Activated T-helper 9 cell treated with anti-CD3 and anti-CD28 coated beads, Interleukin-2, amount 50 U/mL, for 16 hours (primary cell): ENCODE results near the gene BLVRB.
A peak's percentile ranks its signal among the peaks of the same experiment; 100 is the strongest.
"Not testable (repeated sequence)": the region's sequence is repeated elsewhere in the genome, so short reads cannot be mapped to it uniquely, and the experiment has no call there.

ENCODE experiments used
- DNase-seq: peaks from one replicate; pipeline ENCODE4 v3.0.0-alpha.2; 2020; ENCODE audit warnings: low read depth

Gene BLVRB

DNA sequence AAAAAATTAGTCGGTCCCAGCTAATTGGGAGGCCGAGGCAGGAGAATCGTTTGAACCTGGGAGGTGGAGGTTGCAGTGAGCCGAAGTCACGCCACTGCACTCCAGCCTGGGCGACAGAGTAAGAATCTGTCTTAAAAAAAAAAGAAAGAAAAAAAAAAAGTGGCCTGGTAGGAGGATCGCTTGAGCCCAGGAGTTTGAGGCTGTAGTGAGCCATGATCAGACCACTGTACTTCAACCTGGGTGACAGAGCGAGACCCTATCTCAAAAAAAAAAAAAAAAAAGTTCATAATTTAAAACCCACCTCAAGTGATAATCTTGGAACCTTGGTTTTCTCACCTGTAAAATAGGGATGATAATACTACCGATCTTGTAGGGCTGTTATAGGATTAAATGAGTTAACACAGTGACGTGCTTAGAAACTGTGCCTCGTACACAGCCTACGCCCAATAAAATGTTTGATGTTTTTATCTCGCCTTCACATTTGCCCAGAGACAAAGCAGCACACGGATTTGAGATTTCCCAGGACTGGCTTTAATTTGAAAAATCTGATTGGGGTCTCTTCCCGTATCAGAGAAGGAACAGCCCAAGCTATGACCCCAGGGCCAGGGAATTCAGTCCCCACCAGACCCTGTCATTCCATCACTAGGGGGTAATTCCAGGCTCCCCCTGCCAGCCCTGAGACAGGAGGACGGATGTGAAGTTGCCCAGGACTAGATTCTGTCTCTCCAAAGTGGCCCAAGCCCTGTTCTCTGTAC lies 43.4 kb downstream of the BLVRB start:
- no peak for DNase-seq

DNA sequence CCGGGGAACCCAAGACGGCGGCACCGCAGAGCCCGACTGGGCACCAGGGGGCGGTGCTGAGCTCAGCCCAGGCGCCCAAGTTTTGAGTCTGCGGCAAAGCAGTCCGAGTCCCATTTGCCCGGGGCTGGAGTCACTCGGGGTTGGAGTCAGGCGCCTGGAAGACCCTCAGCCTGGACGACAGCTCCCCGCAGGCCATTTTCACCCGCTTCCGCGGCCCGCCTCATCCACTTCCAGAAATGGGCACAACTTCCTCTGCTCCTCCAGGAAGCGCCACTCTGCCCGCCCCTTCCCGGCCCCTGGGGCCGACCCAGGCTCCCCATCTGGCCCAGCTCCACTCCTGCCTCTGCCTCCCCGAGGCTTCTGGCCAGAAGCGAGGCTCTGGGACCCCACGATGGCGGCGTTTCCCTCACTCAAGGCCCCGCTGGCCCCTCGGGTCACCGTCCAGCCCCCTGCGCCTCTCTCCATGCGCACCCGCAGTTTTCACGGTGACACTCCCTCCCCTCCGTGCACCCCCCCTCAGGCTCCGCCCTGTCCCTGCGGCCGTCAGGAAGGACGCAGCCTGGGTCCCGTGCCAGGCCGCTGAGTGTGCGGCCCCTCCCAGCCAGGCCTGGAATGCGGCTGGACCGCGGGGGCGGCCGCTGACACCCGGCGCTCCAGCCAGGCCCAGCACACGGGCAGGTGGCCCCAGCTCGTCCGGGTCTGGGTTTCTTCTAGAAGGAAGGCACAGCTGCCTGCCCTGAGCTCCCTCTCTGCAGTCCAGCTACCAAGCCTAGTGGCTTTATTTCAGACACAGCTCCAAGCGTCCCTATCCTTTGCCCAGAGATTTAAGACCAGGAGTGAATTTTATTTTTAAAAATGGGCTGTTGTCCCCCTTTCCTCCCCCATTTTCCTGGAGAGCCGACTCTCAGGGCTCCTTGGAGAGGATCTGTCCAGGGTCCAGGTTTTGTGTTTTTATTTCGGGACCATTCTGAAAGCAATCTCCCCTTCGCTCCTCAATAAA lies 44.5 kb downstream of the BLVRB start:
- DNase-seq: peak; percentile 61

DNA sequence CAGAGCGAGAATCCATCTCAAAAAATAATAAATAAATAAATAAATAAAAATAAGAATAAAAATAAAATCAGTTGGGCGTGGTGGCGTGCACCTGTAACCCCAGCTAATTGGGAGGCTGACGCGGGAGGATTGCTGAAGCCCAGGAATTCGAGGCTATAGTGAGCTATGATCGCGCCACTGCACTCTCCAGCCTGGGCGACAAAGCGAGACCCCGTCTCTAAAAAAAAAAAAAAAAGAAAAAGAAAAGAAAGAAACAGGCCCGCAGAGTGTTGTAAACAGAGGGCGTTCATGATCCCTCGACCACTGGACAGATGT lies 45.1 kb downstream of the BLVRB start:
- no peak for DNase-seq

DNA sequence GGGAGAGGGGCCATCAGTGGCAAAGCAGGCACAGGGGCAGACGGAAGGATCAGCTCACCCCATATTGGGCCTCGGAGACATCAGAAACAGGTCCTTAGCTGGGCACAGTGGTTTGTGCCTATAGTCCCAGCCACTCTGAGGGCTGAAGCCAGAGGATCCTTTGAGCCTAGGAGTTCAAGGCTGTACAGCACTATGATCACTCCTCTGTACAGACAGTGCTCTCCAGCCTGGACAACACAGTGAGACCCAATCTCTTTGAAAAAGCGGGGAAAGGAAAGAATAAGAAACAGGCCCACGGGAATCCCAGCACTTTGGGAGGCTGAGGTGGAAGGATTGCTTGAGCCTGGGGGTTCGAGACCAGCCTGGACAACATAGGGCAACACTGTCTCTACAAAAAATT lies 45.8 kb downstream of the BLVRB start:
- DNase-seq: no peak

DNA sequence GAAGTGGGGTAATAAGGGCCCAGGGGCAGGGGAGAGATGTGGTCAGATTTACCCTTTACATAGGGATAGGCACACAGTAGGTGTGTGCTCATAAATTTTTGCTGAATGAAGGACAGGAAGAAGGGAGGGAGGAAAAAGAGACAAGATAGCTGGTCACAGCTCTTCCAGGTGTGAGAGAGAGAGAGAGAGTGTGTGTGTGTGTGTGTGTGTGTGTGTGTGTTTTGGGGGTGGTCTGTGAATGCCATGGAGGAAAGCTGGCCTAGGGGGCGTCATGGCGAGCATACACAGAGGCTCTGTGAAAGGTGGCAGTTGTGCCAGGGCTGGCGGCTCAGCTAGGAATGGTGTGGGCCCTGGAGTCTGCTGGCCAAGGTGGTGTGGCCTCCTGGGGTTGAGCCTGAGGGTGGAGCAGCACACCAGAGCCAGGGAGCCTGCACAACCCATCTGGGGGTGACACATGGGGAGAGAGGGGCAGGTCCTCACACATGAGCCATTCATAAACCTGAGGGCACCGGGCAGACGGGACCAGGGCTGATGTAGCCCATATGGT lies 46.4 kb downstream of the BLVRB start:
- DNase-seq: no peak

DNA sequence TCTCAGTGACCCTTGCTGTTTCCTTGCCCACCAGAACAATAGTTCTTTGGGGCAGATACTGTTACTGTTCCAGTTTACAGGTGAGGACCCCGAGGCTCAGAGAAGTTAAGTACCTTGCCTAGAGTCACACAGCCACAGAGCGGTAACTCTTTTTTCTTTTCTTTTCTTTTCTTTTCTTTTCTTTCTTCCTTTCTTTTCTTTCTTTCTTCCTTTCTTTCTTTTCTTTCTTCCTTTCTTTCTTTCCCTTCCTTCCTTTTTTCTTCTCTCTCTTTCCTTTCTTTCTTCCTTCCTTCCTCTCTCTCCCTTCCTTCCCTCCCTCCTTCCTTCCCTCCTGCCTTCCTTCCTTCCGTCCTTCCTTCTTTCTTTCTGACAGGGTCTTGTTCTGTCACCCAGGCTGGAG lies 47.5 kb downstream of the BLVRB start:
- DNase-seq: no peak

DNA sequence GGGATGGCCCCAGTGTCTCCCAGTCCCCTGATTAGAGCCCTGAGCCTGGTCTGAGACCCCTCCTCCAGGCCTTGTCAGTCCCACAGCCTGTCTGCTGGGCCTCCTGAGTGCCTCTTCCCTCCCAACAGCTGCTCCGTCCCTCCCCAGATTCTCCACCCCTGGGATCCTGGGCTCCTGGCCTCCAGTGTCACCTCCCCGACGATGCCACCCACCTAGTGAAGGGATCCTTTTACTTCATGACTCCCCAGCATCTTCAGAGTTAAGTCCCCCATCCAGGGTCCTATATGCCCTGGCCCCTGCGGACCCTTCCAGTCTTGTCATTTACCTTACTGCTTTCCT lies 47.9 kb downstream of the BLVRB start:
- no peak for DNase-seq

DNA sequence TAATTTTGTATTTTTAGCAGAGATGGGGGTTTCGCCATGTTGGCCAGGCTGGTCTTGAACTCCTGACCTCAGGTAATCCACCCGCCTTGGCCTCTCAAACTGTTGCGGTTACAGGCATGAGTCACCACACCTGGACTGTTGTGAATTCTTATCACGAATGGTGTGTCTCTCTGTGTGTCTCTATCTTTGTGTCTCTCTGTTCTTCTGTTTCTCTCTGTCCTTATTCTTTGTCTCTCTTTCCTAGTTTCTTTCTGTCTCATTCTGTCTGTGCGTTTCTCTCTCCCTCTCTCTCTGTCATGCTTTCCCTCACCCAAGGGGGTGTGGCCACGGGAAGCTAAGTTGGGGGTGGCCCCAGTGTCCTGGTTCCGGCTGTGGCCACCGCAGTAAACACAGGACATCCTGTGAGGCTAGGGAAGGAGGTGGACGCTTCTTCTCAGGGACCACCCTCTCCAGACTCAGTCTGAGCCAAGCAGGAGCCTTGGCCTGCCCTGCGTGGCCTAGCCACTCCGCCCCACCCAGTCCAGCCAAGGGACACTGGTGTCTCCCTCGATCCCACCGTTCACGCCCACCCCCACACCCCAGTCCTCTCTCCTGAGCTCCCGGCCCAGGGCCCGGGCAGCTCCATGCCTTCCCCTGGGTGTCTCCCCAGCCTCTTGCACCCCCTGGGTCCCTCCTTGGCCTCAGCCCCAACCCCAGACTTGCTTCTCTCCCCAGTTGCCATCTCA lies 48.5 kb downstream of the BLVRB start:
- DNase-seq: no peak

DNA sequence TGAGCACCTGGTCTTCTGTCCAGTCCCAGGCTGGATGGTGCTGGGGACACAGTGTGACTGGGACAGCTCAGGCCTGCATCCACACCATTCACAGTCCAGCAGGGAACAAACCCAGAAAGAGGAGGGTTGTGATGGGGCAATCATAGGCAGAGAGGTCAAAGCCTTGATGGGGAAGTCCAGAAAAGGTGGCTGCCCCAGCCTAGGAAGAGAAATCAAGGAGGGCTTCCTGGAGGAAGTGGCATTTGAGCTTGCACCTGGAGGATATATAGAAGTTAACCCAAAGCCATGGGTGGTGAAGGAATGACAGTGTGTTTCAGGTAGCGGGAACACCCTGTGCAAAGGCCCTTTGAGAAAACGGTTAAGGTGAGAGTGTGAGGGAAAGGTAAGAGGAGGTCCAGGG lies 49.8 kb downstream of the BLVRB start:
- DNase-seq: no peak

DNA sequence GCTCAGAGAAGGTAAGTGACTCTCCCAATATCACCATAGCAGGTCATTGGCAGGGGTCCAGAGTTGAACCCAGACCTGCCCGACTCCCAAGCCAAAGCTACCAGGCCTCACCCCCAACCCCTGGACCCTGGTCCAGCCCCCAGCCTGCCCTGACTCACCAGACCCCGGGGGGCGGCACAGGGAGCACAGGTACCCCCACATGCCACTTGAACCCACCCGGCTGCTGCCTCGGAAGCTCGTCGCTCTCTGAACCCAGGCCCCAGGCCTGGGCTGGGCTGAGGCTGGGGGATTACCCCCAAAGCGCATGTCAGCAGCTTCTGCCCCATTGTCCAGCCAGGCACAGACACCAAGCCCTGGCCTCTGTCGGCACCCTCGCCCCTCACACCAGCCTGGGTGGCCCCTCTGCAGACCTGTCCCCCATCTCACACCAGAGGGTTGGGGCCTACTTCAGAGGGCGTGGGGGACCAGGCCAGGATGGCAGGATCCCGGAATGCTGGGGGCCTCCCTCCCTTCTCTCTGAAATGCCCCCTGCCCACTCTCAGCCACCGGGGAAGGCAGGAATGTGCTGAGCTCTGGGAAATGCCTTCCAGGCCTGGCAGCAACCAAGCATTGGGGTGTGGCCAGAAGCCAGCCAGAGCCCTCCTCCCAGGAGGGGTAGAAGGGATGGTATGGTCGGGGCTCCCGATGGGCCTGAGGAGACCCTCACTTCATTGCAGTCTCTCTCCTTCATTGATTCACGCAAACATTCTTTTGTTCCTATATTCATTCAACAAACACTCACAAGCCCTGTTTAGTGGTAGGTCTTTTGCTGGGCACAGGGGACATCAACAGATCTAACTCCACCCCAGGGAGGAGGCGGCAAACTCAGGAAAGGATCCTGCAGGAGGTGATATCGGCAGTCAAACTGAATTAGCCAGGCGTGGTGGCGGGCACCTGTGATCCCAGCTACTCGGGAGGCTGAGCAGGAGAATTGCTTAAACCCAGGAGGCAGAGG lies 50.7 kb downstream of the BLVRB start:
- no peak for DNase-seq

DNA sequence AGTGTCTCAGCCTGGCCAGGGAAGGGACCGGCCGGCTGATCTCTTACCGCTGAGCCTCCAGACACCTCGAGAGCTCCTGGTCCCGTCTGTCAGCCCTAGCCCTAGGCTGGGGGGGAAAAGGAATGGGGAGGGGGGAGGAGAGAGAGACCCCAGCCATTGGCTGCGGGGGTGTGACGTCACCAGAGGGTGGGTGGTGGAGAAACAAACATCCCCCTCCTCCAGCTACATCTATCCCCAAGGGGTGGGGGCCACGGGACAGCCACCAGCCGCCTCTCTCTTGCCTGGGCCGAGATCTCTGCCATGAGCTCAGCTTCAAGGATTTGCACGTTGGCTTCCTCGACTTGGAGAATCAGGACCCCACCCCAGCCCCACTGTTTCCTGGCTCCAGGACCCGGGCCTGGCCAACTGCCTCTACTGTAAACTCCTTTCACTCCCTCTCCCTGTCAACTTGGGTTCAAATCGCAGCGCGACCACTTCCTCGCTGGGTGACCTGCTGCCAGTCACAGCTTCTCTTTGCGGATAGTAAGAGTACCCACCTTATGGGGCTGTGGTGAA lies 52.2 kb downstream of the BLVRB start, which contains the start of gene PRX:
PRX (minus strand) TSS at position 88 of the 555 bp plus-strand sequence. CDS start 5,446 bp downstream, outside the sequence.
- DNase-seq: no peak

DNA sequence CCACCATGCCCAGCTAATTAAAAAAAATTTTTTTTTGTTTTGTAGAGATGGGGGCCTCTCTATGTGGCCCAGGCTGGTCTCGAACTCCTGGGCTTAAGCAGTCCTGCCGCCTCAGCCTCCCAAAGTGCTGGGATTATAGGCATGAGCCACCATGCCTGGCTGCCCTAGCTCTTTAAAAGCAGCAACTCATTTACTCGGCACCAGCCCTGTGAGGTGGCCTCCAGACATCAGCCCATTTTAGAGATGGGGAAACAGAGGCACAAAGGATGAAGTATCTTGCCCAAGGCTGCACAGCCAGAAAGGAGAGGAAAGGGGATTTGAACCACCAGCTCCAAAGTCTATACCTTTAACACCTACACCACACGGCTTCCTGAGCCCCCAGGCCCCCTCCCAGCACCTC lies 52.7 kb downstream of the BLVRB start:
- DNase-seq: no peak

DNA sequence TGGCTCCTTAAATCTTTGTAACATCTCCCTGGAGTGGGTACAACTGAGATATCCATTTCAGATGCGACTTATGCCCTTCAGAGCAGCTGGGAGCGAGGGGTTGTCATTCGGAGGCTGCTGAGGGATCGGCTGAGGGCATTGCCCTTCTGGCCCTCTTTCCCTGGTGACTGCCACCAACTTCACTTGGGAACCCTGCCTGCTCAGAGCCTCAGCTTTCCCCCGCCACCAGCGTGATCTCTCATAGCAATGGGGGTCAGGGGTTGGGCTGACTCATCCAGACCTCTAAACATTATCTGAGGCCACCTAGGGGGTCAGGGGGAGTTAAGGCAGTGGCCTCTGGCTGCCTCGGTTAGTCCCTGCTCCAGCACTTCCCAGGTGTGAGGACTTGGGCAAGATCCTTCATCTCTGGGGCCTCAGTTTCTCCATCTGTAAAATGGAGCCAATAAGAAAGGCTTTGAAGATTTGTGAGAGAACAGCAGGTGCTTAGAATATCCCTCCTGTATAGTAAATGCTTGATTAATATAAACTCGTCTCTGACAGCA lies 53.5 kb downstream of the BLVRB start:
- no peak for DNase-seq

DNA sequence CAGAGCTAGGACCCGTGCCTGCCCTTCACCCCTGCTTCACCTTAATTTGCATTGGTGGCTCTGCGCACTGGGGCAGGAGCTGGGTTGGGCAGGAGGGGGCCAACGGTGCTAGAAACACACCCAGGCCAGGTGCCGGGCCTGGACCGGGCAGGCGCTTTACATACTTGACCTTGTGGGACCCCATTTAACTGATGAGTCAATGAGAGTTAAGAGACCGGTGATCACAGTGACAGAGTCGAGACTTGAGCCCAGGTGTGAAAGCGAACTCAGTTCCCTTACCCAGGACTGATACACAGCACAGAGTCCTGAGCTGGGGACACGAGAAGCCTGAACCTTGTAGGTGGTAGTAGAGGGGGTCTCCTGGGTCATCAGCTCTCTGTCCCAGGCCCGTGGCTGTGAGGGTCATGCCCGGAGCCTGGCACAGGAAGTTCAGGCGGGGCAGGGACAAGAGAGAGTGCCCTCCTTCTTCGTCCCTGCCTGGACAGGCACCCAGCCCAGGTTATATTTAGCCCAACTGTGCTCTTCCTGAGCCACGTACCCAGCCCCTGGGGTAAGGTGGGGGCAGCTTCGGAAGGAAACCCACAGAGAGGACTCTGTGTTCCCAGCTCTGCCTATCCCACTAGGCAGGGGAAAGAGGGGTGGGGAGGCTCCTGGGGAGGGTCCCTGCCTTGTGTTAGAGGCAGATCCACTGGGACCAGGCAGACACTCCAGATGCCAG lies 54.3 kb downstream of the BLVRB start:
- no peak for DNase-seq

DNA sequence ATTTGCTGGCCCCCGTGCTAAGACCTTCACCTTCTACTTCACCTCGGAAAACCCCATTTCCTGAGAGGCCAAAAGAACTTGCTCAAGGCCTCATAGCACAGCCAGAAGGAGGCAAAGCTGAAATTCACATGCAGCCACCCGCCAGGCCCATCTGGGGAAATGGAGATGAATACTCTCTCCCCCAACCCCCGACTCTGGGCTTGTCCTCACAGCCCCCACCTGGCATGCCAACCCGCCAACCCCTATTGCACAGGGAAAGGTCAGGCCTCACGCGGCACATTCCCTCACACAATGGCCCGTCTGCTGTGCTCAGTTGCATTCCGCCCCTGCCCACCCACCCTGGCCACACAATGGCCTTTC lies 55.5 kb downstream of the BLVRB start:
- DNase-seq: no peak

DNA sequence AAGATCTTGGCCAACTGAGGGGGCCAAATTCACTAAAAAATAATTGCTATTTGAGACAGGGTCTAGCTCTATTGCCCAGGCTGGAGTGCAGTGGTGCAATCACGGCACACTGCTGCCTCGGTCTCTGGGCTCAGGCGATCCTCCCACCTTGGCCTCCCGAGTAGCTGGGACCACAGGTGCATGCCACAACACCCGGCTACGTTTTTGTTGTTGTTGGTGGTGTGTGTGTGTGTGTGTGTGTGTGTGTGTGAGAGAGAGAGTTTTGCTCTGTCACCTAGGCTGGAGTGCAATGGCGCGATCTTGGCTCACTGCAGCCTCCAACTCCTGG lies 57.0 kb downstream of the BLVRB start:
- DNase-seq: not testable (repeated sequence)

DNA sequence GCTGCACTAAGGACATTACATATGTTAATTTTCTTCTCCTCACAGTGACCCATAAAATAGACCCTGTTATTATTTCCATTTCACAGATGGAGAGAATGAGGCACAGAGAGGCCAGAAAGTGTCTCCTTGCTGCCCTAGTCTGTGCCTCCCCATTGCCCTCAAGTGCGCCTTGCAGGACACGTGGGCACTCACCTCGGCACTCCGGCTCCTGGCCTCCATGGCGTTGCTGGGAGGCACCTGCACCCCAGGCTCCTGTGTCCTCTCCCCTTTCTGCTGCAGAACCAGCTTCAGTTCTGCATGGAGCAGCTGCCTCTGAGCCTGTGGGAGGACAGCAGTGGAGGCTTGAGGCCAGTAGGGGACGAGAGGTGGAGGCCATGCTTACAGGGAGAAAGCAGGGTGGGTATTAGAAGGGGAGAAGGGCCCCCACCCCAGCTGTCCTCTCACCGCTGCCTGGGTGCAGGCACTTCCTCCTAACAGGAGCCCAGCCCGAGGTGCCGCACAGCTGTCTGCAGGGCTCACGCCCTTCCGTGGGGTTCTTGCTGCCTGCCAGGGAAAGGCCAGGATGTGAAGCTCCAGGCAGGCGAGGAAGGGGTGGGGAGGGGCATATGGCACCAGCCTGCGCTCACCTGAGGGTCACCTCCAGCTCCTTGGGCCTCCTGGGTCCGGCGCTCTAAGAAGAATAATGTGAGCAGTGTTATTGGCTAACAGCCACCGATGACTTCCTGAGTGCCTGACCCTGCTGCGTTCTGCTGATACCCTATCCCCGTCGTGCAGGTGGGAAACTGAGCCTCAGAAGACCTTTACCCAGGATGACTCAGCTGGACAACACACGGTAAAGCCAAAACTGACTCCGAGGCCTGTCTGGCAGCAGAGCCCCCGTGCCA lies 57.6 kb downstream of the BLVRB start:
- no peak for DNase-seq

DNA sequence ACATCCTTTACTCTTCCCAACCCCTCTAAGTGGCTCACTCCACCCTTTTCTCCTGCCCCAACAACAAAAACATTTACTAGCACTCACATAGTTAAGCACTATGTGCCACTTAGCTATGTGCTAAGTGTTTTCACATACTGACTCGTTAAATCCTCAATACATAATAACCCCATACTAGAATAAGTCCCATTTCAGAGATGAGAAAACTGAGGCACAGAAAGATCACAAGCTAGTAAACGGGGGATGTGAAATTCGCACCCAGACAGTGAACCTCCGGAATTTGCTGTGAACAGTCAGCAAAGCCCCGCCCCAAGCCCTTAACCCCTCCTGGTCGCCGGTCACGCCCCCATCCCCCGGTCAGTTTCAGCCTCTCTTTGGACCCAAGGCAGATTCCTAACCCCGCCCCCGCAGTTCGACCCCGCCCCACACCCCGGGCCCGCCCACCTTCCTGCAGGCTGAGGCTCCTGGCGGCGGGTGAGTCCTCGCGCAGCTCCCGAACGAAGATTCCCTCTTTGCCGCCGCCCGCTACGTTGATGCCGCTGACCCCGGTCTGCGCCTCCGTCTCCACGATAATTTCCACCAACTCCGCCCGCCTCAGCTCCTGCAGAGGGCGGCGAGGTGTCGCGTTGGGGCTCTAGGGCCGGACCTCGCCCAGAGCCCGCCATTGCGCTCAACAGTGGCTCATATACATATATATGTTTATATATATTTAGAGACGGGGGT lies 62.1 kb downstream of the BLVRB start:
- peak; percentile 65 for DNase-seq
